OCI-LY3 (cell line): ENCODE measurements around the gene NKD2.

Experiments
- H2AFZ ChIP-seq: fragments of 200-600, 300-600 bp; shearing (Covaris generic); 2 replicates; pipeline ENCODE4 v1.6.0; 2014; ENCODE audit warnings: antibody characterized with exemption, low read depth, low read length
- H3K27ac ChIP-seq: fragments of 200-600, 300-600 bp; sonication (generic); 2 replicates; pipeline ENCODE4 v1.5.1; 2014; ENCODE audit warnings: mild to moderate bottlenecking, low read length, moderate library complexity, mixed read lengths
- H3K27me3 ChIP-seq: fragments of 200-600, 300-600 bp; sonication (generic); 2 replicates; pipeline ENCODE4 v1.6.1; 2014; ENCODE audit warnings: low read depth, low read length, mixed read lengths
- H3K36me3 ChIP-seq: fragments of 200-600, 300-600 bp; sonication (generic); replicated peaks from 2 replicates; pipeline ENCODE3; 2014; ENCODE audit warnings: low read depth, low read length, mixed read lengths
- H3K4me1 ChIP-seq: fragments of 300-600, 200-600 bp; sonication (generic); 2 replicates; pipeline ENCODE4 v1.6.1; 2014; ENCODE audit warnings: low read length, mixed read lengths
- H3K4me2 ChIP-seq: fragments of 200-600, 300-600 bp; sonication (generic); 2 replicates; pipeline ENCODE4 v1.6.1; 2014; ENCODE audit warnings: low read length, mixed read lengths
- H3K4me3 ChIP-seq: fragments of 300-600, 200-600 bp; sonication (generic); 2 replicates; pipeline ENCODE4 v1.5.1; 2014; ENCODE audit warnings: antibody characterized with exemption, mild to moderate bottlenecking, low read length, moderate library complexity
- H3K79me2 ChIP-seq: fragments of 300-600, 200-600 bp; shearing (Covaris generic); 2 replicates; pipeline ENCODE4 v1.6.1; 2014; ENCODE audit warnings: mild to moderate bottlenecking, low read length, mixed read lengths
- H3K9ac ChIP-seq: fragments of 300-600, 200-600 bp; shearing (Covaris generic); 2 replicates; pipeline ENCODE4 v1.6.0; 2014; ENCODE audit warnings: mild to moderate bottlenecking, low read length, moderate library complexity
- H3K9me3 ChIP-seq: fragments of 200-600, 300-600 bp; shearing (Covaris generic); 2 replicates; pipeline ENCODE4 v1.6.1; 2014; ENCODE audit warnings: low read length, mixed read lengths; ENCODE audit not compliant: insufficient read depth
- H4K20me1 ChIP-seq: fragments of 200-600, 300-600 bp; sonication (generic); 2 replicates; pipeline ENCODE4 v1.6.1; 2016; ENCODE audit warnings: low read length, mixed read lengths; ENCODE audit not compliant: insufficient read depth
- EZH2phosphoT487 ChIP-seq: fragments of 200-600 bp; shearing (Covaris generic); IDR thresholded peaks from 2 replicates; pipeline ENCODE4 v1.6.1; 2018; ENCODE audit warnings: antibody characterized with exemption, mixed run types, low read depth
- TF ChIP-seq, protein P1 (sequence below): fragments of 200-600, 300-600 bp; sonication (generic); IDR thresholded peaks from 2 replicates; pipeline ENCODE4 v1.5.1; 2014; ENCODE audit warnings: antibody characterized with exemption, low read length, low read depth

Gene NKD2

DNA sequence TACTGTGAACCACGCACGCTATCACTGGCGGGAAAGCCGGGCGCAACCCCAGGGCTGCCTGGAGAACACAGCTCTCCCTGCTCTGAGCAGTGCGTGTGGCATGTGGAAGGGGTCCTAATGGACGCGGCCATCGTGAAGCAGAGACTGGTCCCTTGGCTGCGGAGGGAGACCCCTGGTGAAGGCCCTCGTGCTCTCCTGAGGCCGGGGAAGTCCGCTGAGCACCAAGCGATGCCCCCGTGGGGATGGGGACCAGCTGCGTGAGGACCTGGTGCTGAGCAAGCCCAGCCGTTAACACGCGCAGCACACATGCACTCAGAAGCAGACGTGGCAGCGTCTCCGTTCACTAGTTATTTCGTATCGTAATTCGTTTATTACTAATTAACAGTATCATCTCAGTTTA, 78.8 kb downstream of the NKD2 start:
- no peaks in the 10 kb centered on the region for H3K4me1 ChIP-seq

DNA sequence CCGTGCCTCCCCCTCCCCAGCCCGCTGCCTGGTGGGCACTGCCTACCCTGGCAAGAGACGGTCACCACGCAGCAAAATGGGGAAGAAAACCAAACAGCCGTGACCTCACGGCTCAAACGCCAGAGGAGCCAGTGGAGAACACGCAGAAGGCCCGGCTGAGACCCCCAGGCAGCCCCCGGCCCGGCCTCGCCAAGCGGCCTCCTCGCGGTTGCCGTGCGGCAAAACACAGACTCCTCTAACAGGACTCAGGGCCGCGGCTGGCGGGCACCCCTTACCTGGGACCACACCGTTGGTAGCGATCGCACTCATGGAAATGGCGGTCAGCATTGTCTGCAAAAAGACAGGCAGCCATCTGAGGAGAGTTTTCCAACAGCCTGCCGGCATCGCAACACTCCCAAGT, 79.4 kb downstream of the NKD2 start:
- Histone ChIP-seq H4K20me1 (no peaks in the 10 kb centered on the region), H3K4me2 (no peak overlapping the region), H3K36me3 (peaks cover 21% of the 10 kb centered on the region), H3K9me3 (no peaks in the 10 kb centered on the region), H3K4me1 (no peaks in the 10 kb centered on the region), H3K79me2 (no peaks in the 10 kb centered on the region), H2AFZ (no peak overlapping the region), H3K4me3 (no peak overlapping the region), H3K27me3 (no peaks in the 10 kb centered on the region), H3K27ac (no peak overlapping the region), H3K9ac (no peak overlapping the region)
- no peak for TF ChIP-seq EZH2phosphoT487
- TF ChIP-seq, protein P1, sequence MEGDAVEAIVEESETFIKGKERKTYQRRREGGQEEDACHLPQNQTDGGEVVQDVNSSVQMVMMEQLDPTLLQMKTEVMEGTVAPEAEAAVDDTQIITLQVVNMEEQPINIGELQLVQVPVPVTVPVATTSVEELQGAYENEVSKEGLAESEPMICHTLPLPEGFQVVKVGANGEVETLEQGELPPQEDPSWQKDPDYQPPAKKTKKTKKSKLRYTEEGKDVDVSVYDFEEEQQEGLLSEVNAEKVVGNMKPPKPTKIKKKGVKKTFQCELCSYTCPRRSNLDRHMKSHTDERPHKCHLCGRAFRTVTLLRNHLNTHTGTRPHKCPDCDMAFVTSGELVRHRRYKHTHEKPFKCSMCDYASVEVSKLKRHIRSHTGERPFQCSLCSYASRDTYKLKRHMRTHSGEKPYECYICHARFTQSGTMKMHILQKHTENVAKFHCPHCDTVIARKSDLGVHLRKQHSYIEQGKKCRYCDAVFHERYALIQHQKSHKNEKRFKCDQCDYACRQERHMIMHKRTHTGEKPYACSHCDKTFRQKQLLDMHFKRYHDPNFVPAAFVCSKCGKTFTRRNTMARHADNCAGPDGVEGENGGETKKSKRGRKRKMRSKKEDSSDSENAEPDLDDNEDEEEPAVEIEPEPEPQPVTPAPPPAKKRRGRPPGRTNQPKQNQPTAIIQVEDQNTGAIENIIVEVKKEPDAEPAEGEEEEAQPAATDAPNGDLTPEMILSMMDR: no peak

More for the DNA sequence above, 78.8 kb downstream of the NKD2 start:
- Histone ChIP-seq H3K36me3 (peaks cover 21% of the 10 kb centered on the region), H2AFZ (no peak overlapping the region), H3K4me3 (no peak overlapping the region), H3K4me2 (no peak overlapping the region), H4K20me1 (no peaks in the 10 kb centered on the region), H3K27ac (no peak overlapping the region), H3K9ac (no peak overlapping the region), H3K9me3 (no peaks in the 10 kb centered on the region), H3K79me2 (no peaks in the 10 kb centered on the region), H3K27me3 (no peaks in the 10 kb centered on the region)
- TF ChIP-seq, protein P1: no peak
- no peak for TF ChIP-seq EZH2phosphoT487
